Suprapubic skin (tissue), 3 donors: ENCODE data around the gene OR4D9.

ENCODE experiments used
- CTCF ChIP-seq, 2 donors: fragments of 200-600 bp in 1 of 2; fragments of 450-650 bp in 1 of 2; sonication (generic) in 1 of 2; IDR thresholded peaks; one replicate each; pipeline ENCODE4 v1.5.1; 2016 to 2019; ENCODE audit warnings: antibody characterized with exemption in 2 of 2, mild to moderate bottlenecking in 1 of 2, moderate library complexity in 1 of 2
- POLR2A ChIP-seq, 2 donors: fragments of 450-650 bp; IDR thresholded peaks; one replicate each; pipeline ENCODE4 v1.6.1; 2017; ENCODE audit warnings: antibody characterized with exemption in 2 of 2, mild to moderate bottlenecking in 2 of 2, moderate library complexity in 2 of 2

DNA sequence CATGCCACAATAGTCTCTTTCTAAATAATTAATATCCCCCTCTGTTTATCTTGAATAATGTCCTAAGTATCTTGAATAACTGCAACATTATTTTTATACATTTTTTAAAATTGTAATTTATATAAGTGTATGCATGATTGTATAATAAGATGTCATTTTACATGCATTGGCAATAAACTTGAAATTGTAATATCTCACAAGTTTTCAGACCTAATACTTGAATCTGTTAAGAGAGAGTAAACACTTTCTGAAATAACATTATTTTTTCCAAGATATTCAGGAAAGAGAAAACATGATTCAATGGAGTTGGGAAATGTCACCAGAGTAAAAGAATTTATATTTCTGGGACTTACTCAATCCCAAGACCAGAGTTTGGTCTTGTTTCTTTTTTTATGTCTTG lies 8.1 kb upstream of the OR4D9 start, which contains the start of gene OR4D11:
- TF ChIP-seq POLR2A (IDR thresholded peaks at IDR 0.05) (no peak), CTCF (IDR thresholded peaks at IDR 0.05) (no peak)
